K562 (cell line): ENCODE measurements around the gene EPHX1. TPM values are rescaled to one million over a fixed set of nuclear protein-coding genes. Genes with fewer than 3 reads are reported as not detected.

Experiments used
- ATAC-seq: fragments of 200-7000 bp; cut with Tn5 transposase; 3 replicates; pipeline ENCODE4 v1.9.1; 2020; ENCODE audit warnings: moderate library complexity
- BruUV-seq: library from RNA; stranded (reverse); fragments of 400-500 nt; replicated peaks from 2 replicates; lab custom pipeline; 2021; lab: Mats Ljungman, UMichigan
- CTCF ChIA-PET: fragments of 300-600 bp; formaldehyde crosslinking; extraction: SDS; loops from one replicate; lab custom pipeline; 2021; ENCODE audit warnings: low intra/inter-chr PET ratio; lab: Yijun Ruan, JAX
- POLR2A ChIA-PET: fragments of 300-600, 350-650 bp; sonication (Branson Sonifier 250); formaldehyde crosslinking; extraction: SDS; loops from one replicate; lab custom pipeline; 2021; ENCODE audit warnings: antibody characterized with exemption, inconsistent platforms; lab: Yijun Ruan, JAX
- DNase-seq, 4 experiments: peaks; one replicate each; pipeline versions ENCODE4 v3.0.0 to v3.0.0-alpha.2; 2011 to 2018; ENCODE audit warnings: low spot score in 3 of 4, mixed read lengths in 3 of 4; ENCODE audit errors: extremely low read depth in 1 of 4
- FAIRE-seq: peaks from 2 replicates; lab custom pipeline; 2011; peaks lifted over from hg19 to GRCh38; lab: Jason Lieb, UNC
- H2AFZ ChIP-seq: 2 replicates; pipeline ENCODE4 v1.6.0; 2011; ENCODE audit warnings: low read depth, low read length, control low read depth, inconsistent platforms
- H3K27ac ChIP-seq: fragments of 200-600 bp; 3 replicates; pipeline ENCODE4 v1.8.0; 2011; ENCODE audit warnings: low read depth, mild to moderate bottlenecking, control low read depth, inconsistent platforms, low read length, moderate library complexity, mixed read lengths; ENCODE audit errors: extremely low read depth
- H3K27me3 ChIP-seq, 2 experiments: fragments of 300-600 bp in 1 of 2; 2 replicates in 1 of 2; 3 replicates in 1 of 2; pipeline versions ENCODE4 v1.6.0 to v1.8.0; 2011; ENCODE audit warnings: inconsistent platforms in 2 of 2, low read length in 2 of 2, mild to moderate bottlenecking in 1 of 2, mixed read lengths in 1 of 2, moderate library complexity in 1 of 2; ENCODE audit not compliant: control insufficient read depth in 2 of 2, insufficient read depth in 2 of 2
- H3K36me3 ChIP-seq: fragments of 300-600 bp; 3 replicates; pipeline ENCODE4 v1.8.0; 2011; ENCODE audit warnings: mild to moderate bottlenecking, low read length, inconsistent platforms; ENCODE audit not compliant: control insufficient read depth, insufficient read depth
- H3K4me1 ChIP-seq, 2 experiments: fragments of 200-600 bp in 1 of 2; replicated peaks in 1 of 2; 2 replicates in 1 of 2; 3 replicates in 1 of 2; pipeline versions ENCODE4 v1.5.1 to v1.8.0; 2011; ENCODE audit warnings: inconsistent platforms in 2 of 2, low read length in 2 of 2, mild to moderate bottlenecking in 1 of 2, mixed read lengths in 1 of 2, moderate library complexity in 1 of 2; ENCODE audit not compliant: control insufficient read depth in 2 of 2, insufficient read depth in 2 of 2
- H3K4me2 ChIP-seq: 2 replicates; pipeline ENCODE4 v1.6.1; 2011; ENCODE audit warnings: low read length, control low read depth, inconsistent platforms, mixed read lengths; ENCODE audit not compliant: insufficient read depth
- H3K4me3 ChIP-seq: fragments of 200-600 bp; sonication (generic), shearing (Covaris generic); 2 replicates; pipeline ENCODE4 v1.5.1; 2016; ENCODE audit warnings: control low read depth, inconsistent platforms
- H3K79me2 ChIP-seq: fragments of 200-600 bp; 3 replicates; pipeline ENCODE4 v1.8.0; 2011; ENCODE audit warnings: low read length, inconsistent platforms; ENCODE audit not compliant: control insufficient read depth, insufficient read depth
- H3K9ac ChIP-seq, 2 experiments: 2 replicates each; pipeline versions ENCODE4 v1.6.0 to v1.6.1; 2011; ENCODE audit warnings: low read depth in 2 of 2, low read length in 2 of 2, control low read depth in 1 of 2, inconsistent platforms in 1 of 2, mild to moderate bottlenecking in 1 of 2, mixed read lengths in 1 of 2; ENCODE audit not compliant: insufficient read depth in 1 of 2
- H3K9me1 ChIP-seq: one replicate; pipeline ENCODE4 v1.6.0; 2011; ENCODE audit warnings: inconsistent platforms, mild to moderate bottlenecking, low read length, moderate library complexity; ENCODE audit not compliant: control insufficient read depth, insufficient read depth
- H3K9me3 ChIP-seq: replicated peaks from 2 replicates; pipeline ENCODE4 v1.5.1; 2011; ENCODE audit warnings: low read depth, low read length, inconsistent platforms; ENCODE audit not compliant: control insufficient read depth, insufficient read depth
- H4K20me1 ChIP-seq: replicated peaks from 2 replicates; pipeline ENCODE4 v1.6.1; 2011; ENCODE audit warnings: low read length, inconsistent platforms, mixed read lengths; ENCODE audit not compliant: control insufficient read depth, insufficient read depth
- CBFA2T3 ChIP-seq: fragments of 450-650 bp; IDR thresholded peaks from 2 replicates; pipeline ENCODE4 v1.6.1; 2017
- HDAC3 ChIP-seq: fragments of 450-650 bp; IDR thresholded peaks from 2 replicates; pipeline ENCODE4 v1.6.1; 2018; ENCODE audit warnings: borderline replicate concordance, mild to moderate bottlenecking, moderate library complexity; ENCODE audit not compliant: partially characterized antibody
- NFRKB ChIP-seq: fragments of 450-650 bp; IDR thresholded peaks from 2 replicates; pipeline ENCODE4 v1.6.1; 2016; ENCODE audit warnings: low read depth
- ZNF551 ChIP-seq: fragments of 250-450 bp; sonication (Bioruptor Pico); IDR thresholded peaks from 2 replicates; pipeline ENCODE4 v1.5.0; 2021; ENCODE audit warnings: mild to moderate bottlenecking, moderate library complexity
- WGBS: fragments of 100-300 bp; shearing (Covaris generic); methylation state at CpG from one replicate; pipeline ENCODE4 v1.1.6; 2016; ENCODE audit warnings: low coverage, mixed read lengths; ENCODE audit not compliant: insufficient coverage; ENCODE audit errors: missing lambda C conversion rate; 5-methylcytosine and 5-hydroxymethylcytosine counted together
- in situ Hi-C: fragments of 300-500 bp; cut with MboI; formaldehyde crosslinking; loops from 4 replicates; pipeline ENCODE4 v1.15.0; 2018; ENCODE audit warnings: inconsistent platforms, mixed read lengths
- intact Hi-C: fragments of 100-400 bp; cut with micrococcal nuclease; formaldehyde crosslinking; loops from 2 replicates; pipeline ENCODE4 v1.14.2; 2022
- polyA plus RNA-seq, 8 experiments: library from polyadenylated mRNA; depleted of rRNA in 4 of 8; stranded (reverse) in 5 of 8; unstranded in 3 of 8; fragments of >200 nt; fragmentation: Nextera tagmentation in 2 of 8; fragmentation: Illumina TruSeq in 1 of 8; extraction: Ambion mirVana in 2 of 8; extraction: Trizol in 1 of 8; gene quantifications; 2 replicates each; pipeline versions ENCODE4 v1.2.1 to v1.2.3, GENCODE V29; 2011 to 2014; ENCODE audit warnings: inconsistent platforms in 1 of 8, missing spikeins in 1 of 8
- total RNA-seq, 7 experiments: library from RNA; depleted of rRNA in 6 of 7; stranded (reverse); fragments of >200 nt in 6 of 7; fragmentation: Illumina TruSeq in 2 of 7; extraction: Trizol in 2 of 7; gene quantifications; 2 replicates each; pipeline versions ENCODE4 v1.2.1 to v1.2.3, GENCODE V29; 2011 to 2021; ENCODE audit warnings: low replicate concordance in 1 of 7
- TF ChIP-seq, protein P1 (sequence below): sonication (generic); formaldehyde crosslinking; IDR thresholded peaks from 2 replicates; pipeline ENCODE4 v1.8.1; 2023; ENCODE audit warnings: mild to moderate bottlenecking, missing genetic modification reagents
- TF ChIP-seq, protein P2 (sequence below): sonication (generic); formaldehyde crosslinking; IDR thresholded peaks from 2 replicates; pipeline ENCODE4 v1.8.0; 2022; ENCODE audit warnings: missing genetic modification reagents, mild to moderate bottlenecking, borderline replicate concordance

The EPHX1 gene
- total and polyA plus RNA-seq, 9 of the 15 experiments (the other 6 are each of a cell fraction or from before 2014, with no cell fraction given): 0.21 to 27.0 (median 6.7) TPM

DNA sequence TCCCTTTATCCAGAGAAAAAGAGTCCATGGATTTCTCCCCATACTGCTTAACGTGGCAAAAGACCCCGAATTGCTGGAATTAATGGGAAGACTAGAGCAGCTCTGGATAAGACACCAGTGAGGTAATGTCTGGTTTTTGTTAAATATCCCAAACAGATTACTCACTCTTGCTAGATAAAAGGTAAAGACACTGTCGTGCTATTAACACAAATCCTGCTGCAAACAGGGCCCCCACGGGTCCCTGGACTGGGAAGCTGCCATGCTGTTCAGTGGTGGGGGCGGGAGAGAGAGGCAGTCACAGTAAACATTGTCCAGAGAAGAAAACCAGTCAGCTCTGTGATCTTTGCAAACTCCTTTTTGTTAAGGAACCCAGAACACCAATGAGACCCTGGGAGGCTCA, 47.5 kb upstream of the EPHX1 start:
- Histone ChIP-seq H3K4me1 (peaks cover 8 to 9% of the 10 kb centered on the region in 2 experiments), H2AFZ (peak overlapping the region; percentile 64), H3K27me3 (peaks cover 9 to 19% of the 10 kb centered on the region in 2 experiments; a peak in 4 of 5 replicates), H4K20me1 (no peaks in the 10 kb centered on the region), H3K4me2 (no peak overlapping the region), H3K9me3 (no peaks in the 10 kb centered on the region), H3K4me3 (no peak overlapping the region), H3K36me3 (no peaks in the 10 kb centered on the region), H3K79me2 (no peaks in the 10 kb centered on the region), H3K27ac (no peak overlapping the region), H3K9ac (no peak overlapping the region)
- DNase-seq (peak in 1 of 4 experiments; percentile 17), ATAC-seq (peak; percentile 18; the same call in 2 of the 3 replicates)
- intact Hi-C loops: no loop called here
- BruUV-seq: no TSS peak
- TF ChIP-seq CBFA2T3 (no peak), HDAC3 (no peak), NFRKB (no peak), ZNF551 (no peak)
- TF ChIP-seq, protein P1, sequence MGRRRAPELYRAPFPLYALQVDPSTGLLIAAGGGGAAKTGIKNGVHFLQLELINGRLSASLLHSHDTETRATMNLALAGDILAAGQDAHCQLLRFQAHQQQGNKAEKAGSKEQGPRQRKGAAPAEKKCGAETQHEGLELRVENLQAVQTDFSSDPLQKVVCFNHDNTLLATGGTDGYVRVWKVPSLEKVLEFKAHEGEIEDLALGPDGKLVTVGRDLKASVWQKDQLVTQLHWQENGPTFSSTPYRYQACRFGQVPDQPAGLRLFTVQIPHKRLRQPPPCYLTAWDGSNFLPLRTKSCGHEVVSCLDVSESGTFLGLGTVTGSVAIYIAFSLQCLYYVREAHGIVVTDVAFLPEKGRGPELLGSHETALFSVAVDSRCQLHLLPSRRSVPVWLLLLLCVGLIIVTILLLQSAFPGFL (CRISPR knock-in tag): no peak
- TF ChIP-seq, protein P2, sequence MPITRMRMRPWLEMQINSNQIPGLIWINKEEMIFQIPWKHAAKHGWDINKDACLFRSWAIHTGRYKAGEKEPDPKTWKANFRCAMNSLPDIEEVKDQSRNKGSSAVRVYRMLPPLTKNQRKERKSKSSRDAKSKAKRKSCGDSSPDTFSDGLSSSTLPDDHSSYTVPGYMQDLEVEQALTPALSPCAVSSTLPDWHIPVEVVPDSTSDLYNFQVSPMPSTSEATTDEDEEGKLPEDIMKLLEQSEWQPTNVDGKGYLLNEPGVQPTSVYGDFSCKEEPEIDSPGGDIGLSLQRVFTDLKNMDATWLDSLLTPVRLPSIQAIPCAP: no peak
- TF ChIP-seq, all 486 proteins: peak for 0
- POLR2A ChIA-PET: interaction anchor here (0.6 to 1.5 kb wide), 4 partner anchors 15 to 267 kb away, joined by 3 to 6 read pairs (median 3); partner anchors contain the start of gene SRP9
- FAIRE-seq: no peak
- 20% methylated on average over 5 of the region's 5 CpGs for WGBS
- CTCF ChIA-PET: no interaction called here
- H3K9me1 ChIP-seq: no peaks in the 10 kb centered on the region
- in situ Hi-C loops: no loop called here
